ENCODE results near the gene MAP3K5.

The MAP3K5 gene

GRCh38 chr6:136669299-136669699 lies 123.0 kb downstream of the MAP3K5 start:
- Histone ChIP-seq H3K27me3 (replicated peaks; ENCODE audit: control insufficient read depth, insufficient read depth, low read length) (no peaks in the 10 kb centered on the region), H3K9me3 (ENCODE audit: control insufficient read depth, low read length) (no peaks in the 10 kb centered on the region), H3K4me1 (ENCODE audit: control insufficient read depth, insufficient read depth, low read length) (peaks cover 17% of the 10 kb centered on the region), H3K9ac (ENCODE audit: low read length) (no peak overlapping the region), H3K36me3 (ENCODE audit: control insufficient read depth, insufficient read depth, low read length, severe bottlenecking) (no peaks in the 10 kb centered on the region), H3K4me3 (ENCODE audit: low read length) (peak overlapping the region; percentile 2)
- peak; percentile 88 for DNase-seq (ENCODE audit: low read depth)

- H3K4me3 ChIP-seq (ENCODE audit: low read length): no peak overlapping the region
Measured at GRCh38 chr6:136668571-136668970, 123.7 kb downstream of the MAP3K5 start.

GRCh38 chr6:136666041-136666440 lies 126.2 kb downstream of the MAP3K5 start:
- Histone ChIP-seq H3K4me3 (ENCODE audit: low read length) (no peak overlapping the region), H3K9me3 (ENCODE audit: control insufficient read depth, low read length) (no peaks in the 10 kb centered on the region), H3K36me3 (ENCODE audit: control insufficient read depth, insufficient read depth, low read length, severe bottlenecking) (no peaks in the 10 kb centered on the region), H3K9ac (ENCODE audit: low read length) (no peak overlapping the region), H3K4me1 (ENCODE audit: control insufficient read depth, insufficient read depth, low read length) (peaks cover 17% of the 10 kb centered on the region), H3K27me3 (replicated peaks; ENCODE audit: control insufficient read depth, insufficient read depth, low read length) (no peaks in the 10 kb centered on the region)
- DNase-seq (ENCODE audit: low read depth): no peak

More at GRCh38 chr6:136668571-136668970, 123.7 kb downstream of the MAP3K5 start:
- H3K4me1 ChIP-seq (ENCODE audit: control insufficient read depth, insufficient read depth, low read length): peaks cover 17% of the 10 kb centered on the region
- no peak overlapping the region for H3K9ac ChIP-seq (ENCODE audit: low read length)
- no peak for DNase-seq (ENCODE audit: low read depth)
- no peaks in the 10 kb centered on the region for H3K27me3 ChIP-seq (replicated peaks; ENCODE audit: control insufficient read depth, insufficient read depth, low read length)
- no peaks in the 10 kb centered on the region for H3K9me3 ChIP-seq (ENCODE audit: control insufficient read depth, low read length)
- H3K36me3 ChIP-seq (ENCODE audit: control insufficient read depth, insufficient read depth, low read length, severe bottlenecking): no peaks in the 10 kb centered on the region

GRCh38 chr6:136662347-136663237 lies 129.7 kb downstream of the MAP3K5 start:
- H3K36me3 ChIP-seq (ENCODE audit: control insufficient read depth, insufficient read depth, low read length, severe bottlenecking): no peaks in the 10 kb centered on the region
- no peak overlapping the region for H3K9ac ChIP-seq (ENCODE audit: low read length)
- no peaks in the 10 kb centered on the region for H3K27me3 ChIP-seq (replicated peaks; ENCODE audit: control insufficient read depth, insufficient read depth, low read length)
- DNase-seq (ENCODE audit: low read depth): no peak
- H3K9me3 ChIP-seq (ENCODE audit: control insufficient read depth, low read length): no peaks in the 10 kb centered on the region
- H3K4me1 ChIP-seq (ENCODE audit: control insufficient read depth, insufficient read depth, low read length): no peaks in the 10 kb centered on the region
- no peak overlapping the region for H3K4me3 ChIP-seq (ENCODE audit: low read length)

DNA sequence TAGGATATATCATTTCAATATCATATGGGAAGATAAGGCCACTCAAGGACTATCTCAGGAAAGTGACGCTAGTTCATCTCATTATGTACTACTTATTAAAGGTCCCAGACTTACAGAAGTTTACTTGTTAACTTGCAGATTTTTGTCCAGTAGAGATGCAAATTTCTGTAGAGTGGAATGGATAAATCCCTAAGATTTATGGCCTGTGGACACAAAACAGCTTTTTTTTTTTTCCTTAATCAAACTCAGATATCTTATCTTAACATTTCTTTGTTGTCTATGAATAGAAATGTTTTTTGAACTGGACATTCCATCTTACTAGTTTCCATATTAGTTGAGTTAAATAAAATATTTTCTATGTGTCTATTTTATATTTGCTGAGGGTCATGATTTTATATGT lies 131.6 kb downstream of the MAP3K5 start:
- no peaks in the 10 kb centered on the region for H3K9me3 ChIP-seq (ENCODE audit: control insufficient read depth, low read length)
- no peaks in the 10 kb centered on the region for H3K27me3 ChIP-seq (replicated peaks; ENCODE audit: control insufficient read depth, insufficient read depth, low read length)
- DNase-seq (ENCODE audit: low read depth): no peak
- H3K36me3 ChIP-seq (ENCODE audit: control insufficient read depth, insufficient read depth, low read length, severe bottlenecking): no peaks in the 10 kb centered on the region
- H3K9ac ChIP-seq (ENCODE audit: low read length): no peak overlapping the region
- H3K4me1 ChIP-seq (ENCODE audit: control insufficient read depth, insufficient read depth, low read length): no peaks in the 10 kb centered on the region
- no peak overlapping the region for H3K4me3 ChIP-seq (ENCODE audit: low read length)

DNA sequence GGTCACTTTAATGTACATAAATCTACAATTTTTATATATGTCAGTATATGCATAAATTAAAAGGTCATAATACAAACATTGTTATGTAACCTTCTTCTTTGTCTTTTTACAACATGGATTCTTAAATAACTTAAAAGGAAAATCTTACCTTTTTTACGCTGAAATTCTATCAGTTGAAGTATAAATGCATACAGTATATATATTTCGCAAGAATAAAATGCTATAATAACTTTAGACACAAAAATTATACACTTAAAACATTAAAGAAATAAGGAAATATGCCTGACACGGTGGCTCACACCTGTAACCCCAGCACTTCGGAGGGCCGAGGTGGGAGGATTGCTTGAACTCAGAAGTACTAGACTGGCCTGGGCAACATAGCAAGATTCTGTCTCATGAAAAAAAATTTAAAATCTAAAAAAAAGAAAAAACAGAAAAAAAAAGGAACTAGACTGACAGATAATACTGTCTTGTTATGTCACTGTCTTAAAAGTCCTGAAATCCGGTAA lies 132.2 kb downstream of the MAP3K5 start:
- no peak for DNase-seq (ENCODE audit: low read depth)
- Histone ChIP-seq H3K36me3 (ENCODE audit: control insufficient read depth, insufficient read depth, low read length, severe bottlenecking) (no peaks in the 10 kb centered on the region), H3K9me3 (ENCODE audit: control insufficient read depth, low read length) (no peaks in the 10 kb centered on the region)

GRCh38 chr6:136658711-136659110 lies 133.6 kb downstream of the MAP3K5 start:
- Histone ChIP-seq H3K9ac (ENCODE audit: low read length) (no peak overlapping the region), H3K4me1 (ENCODE audit: control insufficient read depth, insufficient read depth, low read length) (no peaks in the 10 kb centered on the region), H3K27me3 (replicated peaks; ENCODE audit: control insufficient read depth, insufficient read depth, low read length) (no peaks in the 10 kb centered on the region), H3K36me3 (ENCODE audit: control insufficient read depth, insufficient read depth, low read length, severe bottlenecking) (no peaks in the 10 kb centered on the region), H3K4me3 (ENCODE audit: low read length) (no peak overlapping the region), H3K9me3 (ENCODE audit: control insufficient read depth, low read length) (no peaks in the 10 kb centered on the region)
- DNase-seq (ENCODE audit: low read depth): no peak

More for the DNA sequence above, 132.2 kb downstream of the MAP3K5 start:
- Histone ChIP-seq H3K27me3 (replicated peaks; ENCODE audit: control insufficient read depth, insufficient read depth, low read length) (no peaks in the 10 kb centered on the region), H3K4me1 (ENCODE audit: control insufficient read depth, insufficient read depth, low read length) (no peaks in the 10 kb centered on the region), H3K4me3 (ENCODE audit: low read length) (no peak overlapping the region), H3K9ac (ENCODE audit: low read length) (no peak overlapping the region)

- Histone ChIP-seq H3K27me3 (replicated peaks; ENCODE audit: control insufficient read depth, insufficient read depth, low read length) (no peaks in the 10 kb centered on the region), H3K4me1 (ENCODE audit: control insufficient read depth, insufficient read depth, low read length) (no peaks in the 10 kb centered on the region), H3K9ac (ENCODE audit: low read length) (no peak overlapping the region), H3K36me3 (ENCODE audit: control insufficient read depth, insufficient read depth, low read length, severe bottlenecking) (no peaks in the 10 kb centered on the region), H3K9me3 (ENCODE audit: control insufficient read depth, low read length) (no peaks in the 10 kb centered on the region), H3K4me3 (ENCODE audit: low read length) (no peak overlapping the region)
- DNase-seq (ENCODE audit: low read depth): peak; percentile 49
Measured at GRCh38 chr6:136657666-136658065, 134.6 kb downstream of the MAP3K5 start.

GRCh38 chr6:136656121-136656520 lies 136.2 kb downstream of the MAP3K5 start:
- H3K4me1 ChIP-seq (ENCODE audit: control insufficient read depth, insufficient read depth, low read length): no peaks in the 10 kb centered on the region
- H3K9ac ChIP-seq (ENCODE audit: low read length): no peak overlapping the region
- no peaks in the 10 kb centered on the region for H3K27me3 ChIP-seq (replicated peaks; ENCODE audit: control insufficient read depth, insufficient read depth, low read length)
- no peak overlapping the region for H3K4me3 ChIP-seq (ENCODE audit: low read length)
- DNase-seq (ENCODE audit: low read depth): peak; percentile 71
- no peaks in the 10 kb centered on the region for H3K36me3 ChIP-seq (ENCODE audit: control insufficient read depth, insufficient read depth, low read length, severe bottlenecking)
- H3K9me3 ChIP-seq (ENCODE audit: control insufficient read depth, low read length): no peaks in the 10 kb centered on the region

- Histone ChIP-seq H3K4me1 (ENCODE audit: control insufficient read depth, insufficient read depth, low read length) (no peaks in the 10 kb centered on the region), H3K4me3 (ENCODE audit: low read length) (no peak overlapping the region), H3K9ac (ENCODE audit: low read length) (no peak overlapping the region)
Measured at GRCh38 chr6:136655239-136656014, 136.8 kb downstream of the MAP3K5 start.

GRCh38 chr6:136654086-136654485 lies 138.2 kb downstream of the MAP3K5 start:
- Histone ChIP-seq H3K36me3 (ENCODE audit: control insufficient read depth, insufficient read depth, low read length, severe bottlenecking) (no peaks in the 10 kb centered on the region), H3K4me1 (ENCODE audit: control insufficient read depth, insufficient read depth, low read length) (no peaks in the 10 kb centered on the region), H3K4me3 (ENCODE audit: low read length) (no peak overlapping the region), H3K9me3 (ENCODE audit: control insufficient read depth, low read length) (no peaks in the 10 kb centered on the region), H3K9ac (ENCODE audit: low read length) (no peak overlapping the region), H3K27me3 (replicated peaks; ENCODE audit: control insufficient read depth, insufficient read depth, low read length) (no peaks in the 10 kb centered on the region)
- DNase-seq (ENCODE audit: low read depth): no peak

More at GRCh38 chr6:136655239-136656014, 136.8 kb downstream of the MAP3K5 start:
- no peaks in the 10 kb centered on the region for H3K36me3 ChIP-seq (ENCODE audit: control insufficient read depth, insufficient read depth, low read length, severe bottlenecking)
- DNase-seq (ENCODE audit: low read depth): no peak
- no peaks in the 10 kb centered on the region for H3K9me3 ChIP-seq (ENCODE audit: control insufficient read depth, low read length)
- no peaks in the 10 kb centered on the region for H3K27me3 ChIP-seq (replicated peaks; ENCODE audit: control insufficient read depth, insufficient read depth, low read length)

Data from adipocyte (in vitro differentiated cells).